GM18526 (cell line): Measurements from ENCODE around the gene P4HTM.

Experiments used
- POLR2A ChIP-seq: IDR thresholded peaks from 3 replicates; pipeline ENCODE4 v1.6.1; 2011; ENCODE audit not compliant: insufficient read length; ENCODE audit errors: extremely low read depth

Gene P4HTM

DNA sequence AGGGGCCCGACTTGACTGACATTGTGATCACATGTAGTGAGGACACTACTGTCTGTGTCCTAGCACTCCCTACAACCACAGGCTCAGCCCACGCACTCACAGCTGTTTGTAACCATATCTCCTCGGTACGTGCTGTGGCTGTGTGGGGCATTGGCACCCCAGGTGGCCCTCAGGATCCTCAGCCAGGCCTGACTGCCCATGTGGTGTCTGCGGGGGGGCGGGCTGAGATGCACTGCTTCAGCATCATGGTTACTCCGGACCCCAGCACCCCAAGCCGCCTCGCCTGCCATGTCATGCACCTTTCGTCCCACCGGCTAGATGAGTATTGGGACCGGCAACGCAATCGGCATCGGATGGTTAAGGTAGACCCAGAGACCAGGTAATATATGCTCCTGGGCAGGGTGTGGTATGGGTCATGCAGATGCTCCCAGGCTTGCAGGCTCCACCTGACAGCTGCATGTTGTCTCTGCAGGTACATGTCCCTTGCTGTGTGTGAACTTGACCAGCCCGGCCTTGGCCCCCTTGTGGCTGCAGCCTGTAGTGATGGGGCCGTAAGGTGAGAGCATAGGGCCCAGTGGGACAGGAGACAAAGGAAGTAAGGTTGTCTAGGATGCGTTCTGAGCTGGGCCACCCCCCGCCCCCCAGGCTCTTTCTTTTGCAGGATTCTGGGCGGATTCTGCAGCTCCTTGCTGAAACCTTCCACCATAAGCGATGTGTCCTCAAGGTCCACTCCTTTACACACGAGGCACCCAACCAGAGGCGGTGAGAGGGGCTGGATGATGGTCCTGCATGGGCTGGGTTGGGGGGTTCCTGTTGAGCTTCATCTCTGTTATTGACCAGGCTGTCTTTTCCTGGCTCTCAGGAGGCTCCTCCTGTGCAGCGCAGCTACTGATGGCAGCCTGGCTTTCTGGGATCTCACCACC is 24.0 kb downstream of the P4HTM start:
- no peak for TF ChIP-seq POLR2A

DNA sequence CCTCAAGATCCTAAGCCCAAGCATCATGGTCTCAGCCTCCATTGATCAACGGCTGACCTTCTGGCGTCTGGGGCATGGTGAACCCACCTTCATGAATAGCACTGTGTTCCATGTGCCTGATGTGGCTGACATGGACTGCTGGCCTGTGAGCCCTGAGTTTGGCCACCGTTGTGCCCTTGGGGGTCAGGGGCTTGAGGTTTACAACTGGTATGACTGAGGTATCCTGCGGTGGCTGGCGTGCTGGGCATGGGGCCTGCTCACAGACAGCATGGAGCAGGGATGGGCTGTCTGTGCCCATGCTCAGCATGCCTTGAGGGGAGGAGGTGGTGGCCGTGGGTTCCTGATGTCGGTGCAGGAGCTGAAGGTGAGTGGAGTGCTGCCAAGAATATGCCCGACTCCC is 25.0 kb downstream of the P4HTM start:
- no peak for TF ChIP-seq POLR2A

DNA sequence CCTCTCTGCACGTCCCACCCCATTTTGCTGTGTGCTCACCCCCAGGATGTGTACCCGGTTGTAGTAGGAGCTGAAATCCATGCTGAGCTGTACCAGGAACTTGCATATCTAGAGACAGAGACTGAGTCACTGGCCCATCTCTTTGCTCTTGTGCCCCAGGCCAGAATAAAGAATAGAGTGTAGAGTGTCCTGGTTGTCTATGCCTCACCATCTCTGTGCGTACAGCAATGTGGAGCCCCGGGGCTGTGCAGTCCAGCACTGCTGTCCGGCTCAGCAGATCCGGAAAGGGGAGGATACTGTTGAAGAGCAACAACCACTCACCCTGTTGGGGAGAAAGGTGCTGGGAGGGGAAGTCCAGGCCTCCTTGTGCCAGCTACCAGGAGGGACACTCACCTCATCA is 25.7 kb downstream of the P4HTM start:
- no peak for TF ChIP-seq POLR2A

DNA sequence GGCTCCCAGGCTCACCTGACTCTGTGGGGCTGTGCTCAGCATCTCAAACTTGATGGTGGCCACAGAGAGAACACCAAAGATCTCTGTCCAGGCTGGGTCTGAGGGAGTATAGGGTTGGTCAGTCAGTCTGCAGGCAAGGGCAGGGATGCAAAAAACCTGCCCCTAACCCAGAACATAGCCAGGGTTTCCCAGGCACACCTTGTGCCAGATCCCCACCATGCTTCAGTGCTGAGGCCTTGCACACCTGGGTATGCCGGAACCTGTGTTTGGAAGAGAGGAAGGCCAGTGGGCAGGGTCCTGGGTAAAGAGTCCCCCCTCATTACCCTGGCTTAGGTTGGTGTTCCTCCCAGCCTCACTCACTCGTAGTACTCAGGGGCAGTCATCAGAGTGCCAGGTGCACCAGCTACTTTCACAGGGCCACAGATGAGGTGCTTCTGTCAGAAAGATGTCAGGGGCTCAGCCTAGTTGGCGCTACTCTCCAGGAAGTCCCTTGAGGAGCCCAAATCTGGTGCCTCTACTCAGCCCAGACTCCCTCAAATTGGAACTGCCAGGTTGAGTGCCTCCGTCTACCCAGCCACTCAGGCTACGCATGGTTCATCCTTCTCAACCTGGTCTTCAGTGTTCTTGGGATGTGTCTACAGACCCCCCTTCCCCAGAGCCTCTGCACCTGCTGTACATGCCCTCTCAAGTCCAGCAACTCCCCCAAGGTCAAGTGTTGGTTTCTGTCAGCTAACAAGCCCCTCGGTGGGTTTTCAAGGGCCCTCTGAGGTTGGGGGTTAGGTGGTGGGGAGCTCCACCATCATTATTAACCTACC is 26.6 kb downstream of the P4HTM start:
- TF ChIP-seq POLR2A, result peak; percentile 30

DNA sequence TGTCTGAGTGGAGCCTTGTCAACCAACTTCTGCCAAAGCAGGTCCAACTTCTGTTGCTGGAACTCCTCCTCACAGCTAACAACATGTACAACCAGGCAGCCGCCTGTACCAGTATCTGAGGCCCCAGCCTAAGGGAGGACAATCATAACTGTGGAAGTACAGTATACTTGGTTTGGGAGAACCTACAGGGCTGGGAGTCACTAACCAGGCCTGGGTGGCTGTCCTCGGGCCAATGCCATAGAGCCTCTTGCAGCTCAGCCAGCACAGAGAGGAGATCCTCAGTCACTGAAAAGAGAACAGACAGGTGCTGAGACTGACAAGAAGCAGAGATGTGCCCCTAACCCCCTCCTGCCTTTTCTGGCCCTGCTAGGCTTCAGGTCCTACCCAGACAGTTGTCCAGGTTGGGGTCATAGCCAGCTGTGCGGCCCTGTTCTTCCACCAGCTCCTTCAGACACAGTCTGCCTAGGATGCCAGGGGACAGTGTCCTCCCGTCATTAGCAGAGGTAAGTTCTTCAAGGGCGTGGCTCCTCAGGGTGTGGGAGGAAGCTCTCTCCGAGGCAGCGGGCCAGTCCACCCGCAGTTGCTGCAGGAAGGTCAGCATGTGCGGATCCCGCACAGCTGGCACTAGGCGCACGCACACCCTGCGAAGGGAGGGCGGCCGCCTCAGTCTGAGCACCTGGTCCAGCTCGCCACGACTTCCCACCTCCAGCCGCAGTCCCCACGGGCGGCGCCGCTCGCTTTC is 27.4 kb downstream of the P4HTM start:
- no peak for TF ChIP-seq POLR2A

DNA sequence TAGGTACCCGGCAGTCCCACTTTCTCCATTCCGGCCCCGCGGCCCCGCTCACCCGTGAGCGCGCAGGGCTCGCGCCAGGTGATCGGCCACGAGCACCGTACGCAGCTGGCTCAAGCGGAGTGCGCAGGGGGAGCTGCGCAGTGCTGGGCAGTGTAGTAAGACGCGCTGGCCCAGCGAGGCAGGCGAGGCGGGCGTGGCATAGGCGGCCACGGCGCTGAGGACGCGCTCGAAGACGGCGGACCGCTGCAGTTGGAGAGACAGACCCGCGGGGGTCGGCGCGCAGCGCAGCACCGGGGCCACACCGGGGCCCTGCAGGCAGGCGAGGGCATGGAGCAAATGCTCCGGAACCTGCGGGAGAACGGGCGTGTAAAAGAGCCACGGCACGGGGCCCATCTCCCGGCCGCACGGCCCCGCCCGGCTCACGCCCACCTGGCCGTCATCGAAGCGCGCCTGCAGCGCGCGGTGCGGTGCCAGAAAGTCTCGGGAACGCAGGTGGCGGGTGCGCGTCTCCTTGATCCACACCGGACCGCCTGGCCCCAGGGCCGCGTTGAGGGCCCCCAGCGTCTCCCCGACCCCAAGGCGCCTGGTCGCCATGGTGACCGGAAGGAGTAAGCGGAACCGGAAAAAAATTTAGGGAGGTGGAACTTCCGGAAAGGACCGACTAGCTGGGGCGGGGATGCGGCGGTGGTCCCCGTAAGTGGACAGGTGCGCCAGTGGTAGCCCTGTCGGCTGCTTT is 28.1 kb downstream of the P4HTM start, which contains the start of gene DALRD3:
TSS of gene DALRD3 (minus strand) at position 610 of the 736 bp plus-strand sequence. CDS start at position 594, 16 bp downstream.
- peak; percentile 49 for TF ChIP-seq POLR2A

DNA sequence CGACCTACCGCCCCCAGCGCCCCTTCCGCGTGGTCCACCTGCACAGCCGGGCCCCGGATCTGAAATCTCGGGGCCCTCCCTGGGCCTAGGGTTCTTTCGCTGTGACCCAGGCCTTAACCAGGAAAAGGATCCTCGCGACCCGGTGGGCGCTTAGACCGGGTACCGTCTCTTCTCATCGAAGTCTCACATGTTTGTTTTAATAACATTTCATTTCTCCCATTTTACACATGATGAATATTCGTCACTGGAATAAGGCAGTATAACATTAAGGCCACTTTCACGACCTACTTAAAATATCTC is 28.6 kb downstream of the P4HTM start:
- TF ChIP-seq POLR2A, result no peak

DNA sequence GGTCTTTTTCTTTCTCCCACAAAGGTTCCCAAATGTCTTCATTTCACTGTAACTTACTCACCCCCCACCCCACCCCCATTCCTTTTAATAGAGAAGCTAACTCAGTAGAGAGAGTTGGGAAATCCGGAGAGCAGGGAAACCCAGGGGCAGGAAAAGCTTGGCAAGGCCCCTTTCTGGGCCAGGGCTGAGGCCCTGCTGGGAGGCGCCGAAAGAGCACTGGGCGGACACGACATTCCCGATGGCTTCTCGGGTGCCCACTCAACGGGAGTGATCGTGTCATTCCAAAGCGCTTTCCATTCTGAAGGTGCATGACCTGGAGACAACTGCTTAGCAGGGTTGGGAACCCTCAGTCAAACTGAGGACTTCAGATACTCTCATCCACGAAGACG is 29.9 kb downstream of the P4HTM start:
- no peak for TF ChIP-seq POLR2A

DNA sequence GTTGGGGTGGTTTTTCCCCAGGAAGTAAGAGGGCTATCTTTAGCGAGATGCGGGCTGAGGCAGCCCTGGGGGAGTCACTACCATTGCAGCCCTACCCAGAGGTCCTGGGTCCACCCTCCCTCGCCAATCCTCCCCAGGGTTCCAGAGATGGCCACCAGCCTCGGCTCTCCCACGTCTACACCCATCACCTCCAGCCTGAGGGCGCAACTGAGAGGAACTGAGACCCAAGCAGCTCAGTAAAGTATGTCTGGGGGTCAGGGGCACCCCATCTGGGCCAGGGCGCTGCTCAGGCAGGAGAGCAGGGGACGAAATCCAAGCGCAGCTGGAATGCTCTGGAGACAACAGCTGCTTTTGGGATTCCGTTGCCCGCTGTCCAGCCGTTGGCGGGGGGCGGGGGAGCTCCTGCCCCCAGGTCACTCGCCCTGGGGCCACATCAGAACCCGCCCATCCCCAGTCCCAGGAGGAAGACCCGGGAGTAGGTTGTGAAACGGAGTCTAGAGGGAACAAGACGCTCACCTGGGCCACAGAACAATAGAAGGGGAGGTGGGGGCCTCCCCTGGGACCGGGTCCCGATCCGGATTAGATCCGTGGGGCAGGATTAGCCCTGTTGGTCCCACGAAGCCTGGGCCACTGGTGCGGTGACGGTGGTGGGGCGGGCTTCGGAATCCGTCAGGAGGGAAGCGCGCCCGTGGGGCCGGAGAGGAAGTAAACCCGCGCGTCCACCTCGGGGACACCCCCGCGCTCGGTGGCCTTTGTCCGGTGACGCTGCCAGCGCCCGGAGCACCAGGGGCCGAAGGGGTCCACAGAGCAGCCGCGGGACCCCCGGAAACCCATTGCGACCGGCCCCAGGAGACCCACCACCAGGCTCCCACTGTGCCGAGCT is 30.5 kb downstream of the P4HTM start:
- peak; percentile 38 for TF ChIP-seq POLR2A

DNA sequence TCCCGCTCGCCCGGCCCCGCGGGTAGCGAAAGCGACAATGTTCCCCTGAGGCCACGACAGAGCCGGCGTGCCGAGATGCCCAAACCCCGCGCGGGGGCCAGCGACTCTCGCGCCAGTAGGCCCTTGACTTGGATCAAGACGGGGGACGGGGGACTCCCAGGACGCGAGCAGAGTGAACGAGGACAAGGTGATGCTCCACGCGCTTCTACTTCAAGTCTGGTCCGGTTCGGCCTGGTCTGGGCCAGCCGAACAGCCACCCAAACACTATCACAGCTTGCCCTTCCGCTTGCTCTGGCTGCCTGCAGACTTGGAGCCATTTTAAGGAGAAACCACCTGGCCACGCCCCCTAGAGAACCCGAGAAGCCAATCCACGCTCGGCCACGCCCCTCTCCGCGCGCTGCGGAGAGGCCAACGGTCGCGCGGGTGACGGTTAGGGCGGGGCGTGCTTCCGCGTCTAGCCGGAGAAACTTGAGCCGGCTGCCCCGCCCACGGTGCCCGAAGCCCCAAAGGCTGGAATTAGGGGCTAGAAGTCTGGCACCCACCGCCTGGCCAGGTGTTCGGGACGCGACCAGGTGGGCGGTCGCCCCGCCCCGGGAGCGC is 31.3 kb downstream of the P4HTM start:
- peak; percentile 100 for TF ChIP-seq POLR2A

DNA sequence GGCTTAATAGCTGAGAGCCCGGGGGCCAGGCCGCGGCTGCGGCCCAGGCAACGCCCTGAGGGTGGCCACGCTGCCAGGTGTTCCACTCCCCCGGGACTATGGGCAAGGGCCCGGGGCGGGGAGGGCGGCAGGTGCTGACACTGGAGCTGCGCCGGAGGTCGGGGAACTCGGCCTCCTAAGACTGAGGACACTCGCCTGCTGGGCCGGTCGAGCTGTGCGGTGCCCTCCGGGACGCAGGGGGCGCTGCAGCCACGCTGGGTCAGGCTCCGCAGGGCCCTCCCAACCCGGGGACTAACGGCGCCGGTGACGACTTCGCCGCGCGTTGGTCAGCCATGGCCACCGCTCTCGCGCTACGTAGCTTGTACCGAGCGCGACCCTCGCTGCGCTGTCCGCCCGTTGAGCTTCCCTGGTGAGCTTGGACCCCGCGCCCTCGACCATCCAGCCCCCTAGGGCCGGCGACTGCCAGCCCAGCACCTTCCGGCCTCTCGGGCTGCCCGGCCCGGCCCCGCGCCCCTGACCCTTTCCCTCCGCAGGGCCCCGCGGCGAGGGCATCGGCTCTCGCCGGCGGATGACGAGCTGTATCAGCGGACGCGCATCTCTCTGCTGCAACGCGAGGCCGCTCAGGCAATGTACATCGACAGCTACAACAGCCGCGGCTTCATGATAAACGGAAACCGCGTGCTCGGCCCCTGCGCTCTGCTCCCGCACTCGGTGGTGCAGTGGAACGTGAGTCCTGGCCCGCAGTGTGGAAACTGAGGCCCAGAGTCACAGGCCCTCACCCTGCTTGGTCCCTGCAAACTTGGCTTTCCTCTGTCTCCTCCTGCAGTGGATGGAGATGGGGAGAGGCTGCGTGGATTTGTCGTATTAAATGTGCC is 32.0 kb downstream of the P4HTM start, which contains the start of gene NDUFAF3:
TSS of gene NDUFAF3 (plus strand) at position 309 of the 875 bp plus-strand sequence. CDS start at position 333, 24 bp downstream.
- TF ChIP-seq POLR2A, result peak; percentile 92

DNA sequence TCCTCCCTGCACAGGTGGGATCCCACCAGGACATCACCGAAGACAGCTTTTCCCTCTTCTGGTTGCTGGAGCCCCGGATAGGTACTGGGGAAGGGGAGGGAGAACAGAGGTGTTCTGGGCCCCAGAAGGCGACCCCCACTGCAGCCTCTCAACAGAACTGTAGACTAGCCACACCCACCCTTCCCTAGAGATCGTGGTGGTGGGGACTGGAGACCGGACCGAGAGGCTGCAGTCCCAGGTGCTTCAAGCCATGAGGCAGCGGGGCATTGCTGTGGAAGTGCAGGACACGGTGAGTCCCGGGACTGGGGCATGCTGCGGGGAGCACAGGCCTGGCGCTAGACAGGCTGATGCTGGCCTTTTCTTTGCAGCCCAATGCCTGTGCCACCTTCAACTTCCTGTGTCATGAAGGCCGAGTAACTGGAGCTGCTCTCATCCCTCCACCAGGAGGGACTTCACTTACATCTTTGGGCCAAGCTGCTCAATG is 32.7 kb downstream of the P4HTM start:
- TF ChIP-seq POLR2A, result peak; percentile 37
